ENCODE measurements around the gene TRMT112.
"Not testable (repeated sequence)": the region's sequence is repeated elsewhere in the genome, so short reads cannot be mapped to it uniquely, and the experiment has no call there.

Gene TRMT112

GRCh38 chr11:64331569-64332371, 14.4 kb upstream of the TRMT112 start:
- DNase-seq (ENCODE audit: low read depth in 3 of 3): peak in 2 of 3 experiments; percentile 38 to 43

GRCh38 chr11:64330888-64331287, 13.5 kb upstream of the TRMT112 start:
- DNase-seq (ENCODE audit: low read depth in 3 of 3): no peak

DNA sequence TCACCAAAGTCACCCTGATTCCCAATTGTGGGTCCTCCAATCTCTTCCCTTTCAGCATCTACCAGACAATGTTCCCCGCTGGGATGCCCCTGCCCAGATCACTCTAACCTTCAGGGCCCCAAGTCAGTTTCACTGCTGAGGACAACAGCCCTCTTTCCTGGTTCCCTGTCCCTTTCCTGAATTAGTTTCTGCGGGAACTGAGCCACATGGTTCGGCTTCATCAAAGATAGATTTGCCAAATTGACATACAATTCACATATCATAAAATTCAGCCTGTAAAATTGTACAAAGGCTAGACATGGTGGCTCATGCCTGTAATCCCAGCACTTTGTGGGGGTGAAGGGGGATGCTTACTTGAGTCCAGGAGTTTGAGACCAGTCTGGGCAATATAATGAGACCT, 10.6 kb upstream of the TRMT112 start:
- DNase-seq (ENCODE audit: low read depth in 3 of 3): no peak

DNA sequence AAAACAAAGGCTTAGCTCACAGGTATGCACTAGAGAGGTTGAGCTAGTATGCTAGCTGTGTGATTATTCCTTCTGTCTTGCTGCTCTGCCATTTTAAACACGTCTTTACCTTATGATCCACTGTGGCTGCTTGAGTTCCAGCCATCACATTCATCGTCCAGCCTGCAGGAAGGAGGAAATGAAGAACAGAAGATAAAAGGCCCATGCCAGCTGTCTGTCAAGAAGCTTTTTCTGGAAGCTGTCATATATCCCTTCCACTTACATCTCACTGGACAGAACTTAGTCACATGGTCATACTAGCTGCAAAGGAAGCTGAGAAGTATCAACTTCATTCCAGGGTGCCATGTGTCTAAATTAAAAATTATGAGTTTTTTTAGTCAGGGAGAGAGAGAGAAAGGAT, 10.0 kb upstream of the TRMT112 start:
- DNase-seq (ENCODE audit: low read depth in 3 of 3): no peak

DNA sequence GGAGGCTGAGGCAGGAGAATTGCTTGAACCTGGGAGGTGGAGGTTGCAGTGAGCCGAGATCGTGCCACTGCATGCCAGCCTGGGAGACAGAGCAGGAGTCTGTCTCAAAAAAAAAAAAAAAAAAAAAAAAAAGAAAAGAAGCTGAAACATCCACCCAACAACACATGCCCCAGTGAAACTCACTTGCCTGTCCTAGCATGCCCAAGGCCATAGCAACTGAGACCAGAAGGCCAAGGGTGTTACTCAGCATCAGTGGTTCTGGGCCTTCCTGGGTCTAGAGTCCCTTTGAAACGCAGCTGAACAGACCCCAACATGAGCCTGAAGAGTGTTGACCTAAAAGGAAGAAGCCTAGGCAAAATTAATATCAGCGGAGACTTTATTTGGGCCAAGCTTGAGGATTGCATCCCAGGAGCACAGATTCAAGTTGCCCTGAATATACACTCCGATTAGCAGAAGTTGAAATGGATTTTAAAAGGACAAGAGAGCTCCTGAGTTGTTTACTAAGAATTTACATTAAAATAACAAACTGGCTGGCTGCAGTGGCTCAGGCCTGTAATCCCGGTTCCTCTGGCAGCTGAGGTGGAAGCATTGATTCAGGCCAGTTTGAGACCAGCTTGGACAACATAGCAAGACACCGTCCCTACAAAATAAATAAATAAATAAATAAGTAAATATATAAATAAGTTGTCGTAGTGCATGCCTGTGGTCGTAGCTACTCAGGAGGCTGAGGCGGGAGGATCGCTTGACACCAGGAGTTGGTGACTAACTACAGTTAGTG, 7.5 kb upstream of the TRMT112 start:
- no peak for DNase-seq (ENCODE audit: low read depth in 3 of 3)

- not testable (repeated sequence) for DNase-seq (ENCODE audit: low read depth in 3 of 3)
Observed at GRCh38 chr11:64323984-64324383, 6.6 kb upstream of the TRMT112 start.

DNA sequence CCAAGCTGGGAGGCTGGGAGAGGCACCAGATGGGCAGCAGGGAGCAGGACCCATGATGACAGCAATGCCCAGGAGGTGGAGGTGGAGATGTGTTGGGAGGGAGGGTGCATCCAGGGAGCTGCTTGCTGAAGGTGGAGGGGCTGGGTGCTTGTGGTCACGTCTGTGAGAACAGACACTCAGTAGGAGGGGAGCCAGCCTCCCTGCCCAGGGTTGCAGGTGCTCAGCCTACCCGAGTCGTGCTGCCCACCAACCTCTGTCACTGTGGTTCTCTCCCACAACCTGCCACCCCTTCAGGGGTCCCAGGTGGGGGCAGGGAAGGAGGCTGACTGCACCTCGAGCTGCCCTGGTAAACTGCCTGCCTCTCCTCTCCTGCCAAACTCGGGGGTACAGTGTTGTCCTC, 6.0 kb upstream of the TRMT112 start:
- no peak for DNase-seq (ENCODE audit: low read depth in 3 of 3)

DNA sequence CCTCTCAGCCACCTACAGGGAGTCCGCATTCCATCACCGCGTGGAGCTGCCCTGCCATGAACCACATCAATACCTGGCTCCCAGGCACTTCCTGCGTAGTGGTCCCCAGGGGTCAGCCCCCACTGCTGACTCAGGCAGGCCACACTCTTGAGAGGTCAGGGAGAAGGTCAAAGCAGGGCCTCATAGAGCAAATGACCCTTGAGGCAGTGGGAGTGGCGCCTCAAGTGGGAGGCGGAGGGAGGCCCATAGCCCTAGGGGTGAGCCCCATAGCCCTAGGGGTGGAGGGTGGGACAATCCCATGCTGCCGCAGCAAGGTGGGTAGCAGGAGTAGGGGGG, 5.5 kb upstream of the TRMT112 start:
- no peak for DNase-seq (ENCODE audit: low read depth in 3 of 3)

- no peak for DNase-seq (ENCODE audit: low read depth in 3 of 3)
Observed at GRCh38 chr11:64321533-64321932, 4.2 kb upstream of the TRMT112 start.

GRCh38 chr11:64321026-64321425, 3.7 kb upstream of the TRMT112 start:
- no peak for DNase-seq (ENCODE audit: low read depth in 3 of 3)

GRCh38 chr11:64320556-64320955, 3.2 kb upstream of the TRMT112 start:
- DNase-seq (ENCODE audit: low read depth in 3 of 3): no peak

DNA sequence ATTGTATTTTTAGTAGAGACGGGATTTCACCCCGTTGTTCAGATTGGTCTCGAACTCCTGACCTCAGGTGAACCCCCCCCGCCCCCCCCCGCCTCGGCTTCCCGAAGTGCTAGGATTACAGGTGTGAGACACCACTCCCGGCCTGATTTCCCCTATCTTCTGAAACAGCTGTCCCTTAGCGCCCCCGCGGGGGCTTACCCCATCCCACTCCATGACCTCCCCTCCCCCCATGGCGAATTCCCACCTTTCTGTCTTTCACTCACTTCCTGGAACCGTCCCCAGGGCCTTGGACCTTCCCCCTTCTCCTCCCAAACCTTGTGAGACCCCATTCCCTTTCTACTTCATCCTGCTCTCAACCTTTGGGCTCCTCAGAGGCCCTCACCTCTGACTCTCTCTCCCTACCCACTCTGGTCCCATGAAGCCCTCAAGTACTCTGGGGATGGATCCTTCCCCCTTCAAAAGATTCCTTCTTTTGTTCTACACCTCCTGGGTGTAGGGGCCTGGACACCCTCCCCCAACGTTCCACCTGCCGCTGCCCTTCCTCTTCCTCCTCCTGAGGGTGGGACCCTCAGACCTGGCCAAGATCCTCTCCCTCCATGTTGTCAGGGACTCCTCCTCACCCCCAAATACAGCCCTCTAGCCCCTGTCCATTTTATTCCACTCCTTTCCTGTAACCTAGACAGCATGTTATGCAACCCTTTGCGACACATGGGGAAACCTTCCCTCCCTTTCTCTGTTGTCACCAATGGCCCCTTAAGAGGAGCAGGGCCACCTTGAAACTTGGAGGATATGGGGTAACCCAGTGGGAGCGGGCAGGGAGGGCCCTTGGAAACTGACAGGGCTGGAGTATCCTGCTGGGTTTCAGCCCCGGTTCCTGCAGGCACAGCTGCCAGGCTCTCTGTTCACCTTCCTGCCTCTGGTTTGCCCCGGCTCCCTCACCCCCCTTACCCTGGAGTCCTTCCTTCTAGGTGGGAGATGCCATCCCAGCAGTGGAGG, 1.7 kb upstream of the TRMT112 start:
- DNase-seq (ENCODE audit: low read depth in 3 of 3): no peak

GRCh38 chr11:64317961-64318765, 804 bp upstream of the TRMT112 start, which contains the start of gene PRDX5:
PRDX5 (plus strand) TSS chr11:64318121; CDS start chr11:64318216, 95 bp downstream.
- DNase-seq (ENCODE audit: low read depth in 3 of 3): peak; percentile 85 to 90 (median 86)

GRCh38 chr11:64316672-64317324, 561 bp downstream of the TRMT112 start:
- no peak for DNase-seq (ENCODE audit: low read depth in 3 of 3)

DNA sequence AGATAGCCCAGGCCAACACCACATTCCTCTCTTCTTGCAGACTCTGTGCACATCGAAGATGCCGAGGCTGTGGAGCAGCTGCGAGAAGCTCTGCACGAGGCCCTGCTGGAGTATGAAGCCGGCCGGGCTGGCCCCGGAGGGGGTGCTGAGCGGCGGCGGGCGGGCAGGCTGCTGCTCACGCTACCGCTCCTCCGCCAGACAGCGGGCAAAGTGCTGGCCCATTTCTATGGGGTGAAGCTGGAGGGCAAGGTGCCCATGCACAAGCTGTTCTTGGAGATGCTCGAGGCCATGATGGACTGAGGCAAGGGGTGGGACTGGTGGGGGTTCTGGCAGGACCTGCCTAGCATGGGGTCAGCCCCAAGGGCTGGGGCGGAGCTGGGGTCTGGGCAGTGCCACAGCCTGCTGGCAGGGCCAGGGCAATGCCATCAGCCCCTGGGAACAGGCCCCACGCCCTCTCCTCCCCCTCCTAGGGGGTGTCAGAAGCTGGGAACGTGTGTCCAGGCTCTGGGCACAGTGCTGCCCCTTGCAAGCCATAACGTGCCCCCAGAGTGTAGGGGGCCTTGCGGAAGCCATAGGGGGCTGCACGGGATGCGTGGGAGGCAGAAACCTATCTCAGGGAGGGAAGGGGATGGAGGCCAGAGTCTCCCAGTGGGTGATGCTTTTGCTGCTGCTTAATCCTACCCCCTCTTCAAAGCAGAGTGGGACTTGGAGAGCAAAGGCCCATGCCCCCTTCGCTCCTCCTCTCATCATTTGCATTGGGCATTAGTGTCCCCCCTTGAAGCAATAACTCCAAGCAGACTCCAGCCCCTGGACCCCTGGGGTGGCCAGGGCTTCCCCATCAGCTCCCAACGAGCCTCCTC, 1.5 kb downstream of the TRMT112 start:
- not testable (repeated sequence) for DNase-seq (ENCODE audit: low read depth in 3 of 3)

- no peak for DNase-seq (ENCODE audit: low read depth in 3 of 3)
Observed at GRCh38 chr11:64314805-64315561, 2.4 kb downstream of the TRMT112 start.

- no peak for DNase-seq (ENCODE audit: low read depth in 3 of 3)
Observed at GRCh38 chr11:64314146-64314804, 3.1 kb downstream of the TRMT112 start.

DNA sequence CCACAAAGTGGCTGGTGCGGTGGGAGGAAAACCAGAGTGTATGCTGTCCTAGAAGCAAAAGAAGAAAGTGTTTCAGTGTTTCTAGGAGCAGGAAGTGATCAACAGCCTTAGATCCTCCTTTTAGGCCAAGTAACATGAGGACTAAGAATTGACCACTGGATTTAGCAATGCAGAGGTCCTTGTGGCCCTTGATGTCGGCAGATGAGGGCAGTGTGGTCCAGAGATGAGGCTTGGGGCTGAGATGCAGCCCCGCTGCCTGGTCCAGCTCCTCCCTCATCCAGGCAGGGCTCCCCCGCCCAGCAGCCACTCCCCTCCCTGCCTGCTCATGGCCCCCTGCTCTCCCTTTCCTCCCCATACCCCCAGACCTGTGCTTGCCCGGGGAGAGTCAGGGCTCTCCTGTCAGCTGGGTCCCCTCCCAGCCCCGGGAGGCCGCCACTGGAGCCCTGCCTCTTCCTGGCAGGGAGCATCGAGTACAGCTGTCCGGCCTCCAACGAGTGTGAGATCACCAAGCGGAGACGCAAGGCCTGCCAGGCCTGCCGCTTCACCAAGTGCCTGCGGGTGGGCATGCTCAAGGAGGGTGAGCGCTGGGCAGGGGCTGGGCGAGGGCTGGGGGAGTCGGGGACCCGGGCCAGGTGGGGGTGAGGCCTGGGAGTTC, 3.7 kb downstream of the TRMT112 start:
- no peak for DNase-seq (ENCODE audit: low read depth in 3 of 3)
